H1 (cell line): Measurements from ENCODE around the gene GABRP. TPM values are rescaled to one million over a fixed set of nuclear protein-coding genes. Genes with fewer than 3 reads are reported as not detected.

Experiments
- CTCF ChIA-PET: fragments of 300-600 bp; sonication (Branson Sonifier 250); formaldehyde crosslinking; loops from one replicate; lab custom pipeline; 2021; ENCODE audit not compliant: partially characterized antibody; lab: Charles Lee
- POLR2A ChIA-PET: fragments of 300-600 bp; sonication (Branson Sonifier 250); formaldehyde crosslinking; loops from one replicate; lab custom pipeline; 2021; ENCODE audit warnings: inconsistent platforms; ENCODE audit not compliant: partially characterized antibody; lab: Charles Lee
- DNase-seq, 2 experiments: peaks; one replicate each; pipeline versions ENCODE4 v3.0.0 to v3.0.0-alpha.2; 2010 to 2022; ENCODE audit warnings: low spot score in 2 of 2, low read depth in 1 of 2, mixed read lengths in 1 of 2
- FAIRE-seq: peaks from 2 replicates; lab custom pipeline; 2011; peaks lifted over from hg19 to GRCh38; lab: Jason Lieb, UNC
- H2AFZ ChIP-seq: 2 replicates; pipeline ENCODE4 v1.8.1; 2012; ENCODE audit warnings: low read length, inconsistent platforms
- H2AK5ac ChIP-seq: 2 replicates; pipeline ENCODE4 v1.6.1; 2013; ENCODE audit warnings: low read depth, low read length
- H2BK120ac ChIP-seq: replicated peaks from 2 replicates; pipeline ENCODE3; 2013; ENCODE audit warnings: low read depth, low read length, inconsistent platforms
- H2BK12ac ChIP-seq: 2 replicates; pipeline ENCODE4 v1.6.1; 2013; ENCODE audit warnings: low read depth, low read length
- H2BK15ac ChIP-seq: 2 replicates; pipeline ENCODE4 v1.6.1; 2013; ENCODE audit warnings: low read length
- H2BK20ac ChIP-seq: 2 replicates; pipeline ENCODE4 v1.6.1; 2013; ENCODE audit warnings: low read length
- H2BK5ac ChIP-seq: 2 replicates; pipeline ENCODE4 v1.6.1; 2013; ENCODE audit warnings: low read depth, low read length
- H3K14ac ChIP-seq: 2 replicates; pipeline ENCODE4 v1.6.1; 2013; ENCODE audit warnings: inconsistent platforms; ENCODE audit not compliant: insufficient read length
- H3K18ac ChIP-seq: 2 replicates; pipeline ENCODE4 v1.6.1; 2013; ENCODE audit warnings: low read length; ENCODE audit errors: extremely low read depth
- H3K23ac ChIP-seq: 2 replicates; pipeline ENCODE4 v1.6.1; 2013; ENCODE audit warnings: inconsistent platforms; ENCODE audit not compliant: insufficient read length
- H3K23me2 ChIP-seq: 2 replicates; pipeline ENCODE4 v1.6.1; 2013; ENCODE audit warnings: low read depth, low read length
- H3K27ac ChIP-seq: 2 replicates; pipeline ENCODE4 v1.6.1; 2011; ENCODE audit warnings: low read depth, low read length, inconsistent platforms
- H3K27me3 ChIP-seq, 4 experiments: replicated peaks in 1 of 4; 1 replicate in 1 of 4; 2 replicates in 3 of 4; pipeline versions ENCODE4 v1.6.1 to v1.8.1; 2011 to 2013; ENCODE audit warnings: low read length in 3 of 4, mild to moderate bottlenecking in 3 of 4, inconsistent platforms in 2 of 4, mixed read lengths in 2 of 4, moderate library complexity in 1 of 4; ENCODE audit not compliant: control insufficient read depth in 3 of 4, insufficient read depth in 3 of 4; ENCODE audit errors: extremely low read depth in 1 of 4
- H3K36me3 ChIP-seq, 4 experiments: 2 replicates each; pipeline versions ENCODE4 v1.6.1 to v1.8.1; 2011 to 2013; ENCODE audit warnings: mild to moderate bottlenecking in 4 of 4, low read length in 3 of 4, moderate library complexity in 2 of 4, control low read depth in 1 of 4, inconsistent platforms in 1 of 4; ENCODE audit not compliant: insufficient read depth in 4 of 4, control insufficient read depth in 2 of 4
- H3K4ac ChIP-seq: replicated peaks from 2 replicates; pipeline ENCODE3; 2013; ENCODE audit warnings: low read length, low read depth, mixed read lengths, inconsistent platforms; ENCODE audit not compliant: insufficient read length
- H3K4me1 ChIP-seq, 4 experiments: replicated peaks in 1 of 4; 1 replicate in 1 of 4; 2 replicates in 3 of 4; pipeline versions ENCODE4 v1.6.1 to v1.8.1; 2011 to 2013; ENCODE audit warnings: low read length in 3 of 4, inconsistent platforms in 2 of 4, mixed read lengths in 1 of 4; ENCODE audit not compliant: insufficient read depth in 4 of 4, control insufficient read depth in 3 of 4
- H3K4me2 ChIP-seq, 2 experiments: 2 replicates each; pipeline versions ENCODE4 v1.6.1 to v1.8.1; 2011 to 2013; ENCODE audit warnings: low read depth in 2 of 2, low read length in 2 of 2, control low read depth in 1 of 2, inconsistent platforms in 1 of 2, mild to moderate bottlenecking in 1 of 2; ENCODE audit not compliant: insufficient read depth in 1 of 2
- H3K4me3 ChIP-seq, 4 experiments: fragments of 200-600, 300-600 bp in 1 of 4; sonication (generic), shearing (Covaris generic), sonication (Bioruptor Twin) in 1 of 4; 2 replicates each; pipeline versions ENCODE4 v1.5.1 to v1.8.1; 2011 to 2016; ENCODE audit warnings: low read length in 4 of 4, low read depth in 3 of 4, control low read depth in 2 of 4, inconsistent platforms in 2 of 4, mild to moderate bottlenecking in 2 of 4, mixed read lengths in 1 of 4, moderate library complexity in 1 of 4; ENCODE audit not compliant: insufficient read depth in 2 of 4; ENCODE audit errors: extremely low read depth in 1 of 4
- H3K56ac ChIP-seq: replicated peaks from 2 replicates; pipeline ENCODE3; 2013; ENCODE audit warnings: low read depth, mild to moderate bottlenecking, mixed read lengths, low read length, inconsistent platforms; ENCODE audit not compliant: insufficient read length
- H3K79me1 ChIP-seq: 2 replicates; pipeline ENCODE4 v1.6.1; 2013; ENCODE audit warnings: low read depth, low read length, control low read depth
- H3K79me2 ChIP-seq, 2 experiments: 2 replicates each; pipeline versions ENCODE4 v1.6.1 to v1.8.1; 2012 to 2013; ENCODE audit warnings: low read length in 2 of 2, mild to moderate bottlenecking in 2 of 2, inconsistent platforms in 1 of 2; ENCODE audit not compliant: insufficient read depth in 2 of 2, control insufficient read depth in 1 of 2
- H3K9ac ChIP-seq, 4 experiments: replicated peaks in 1 of 4; 1 replicate in 1 of 4; 2 replicates in 3 of 4; pipeline versions ENCODE4 v1.6.1 to v1.8.1; 2011 to 2013; ENCODE audit warnings: low read depth in 3 of 4, low read length in 3 of 4, control low read depth in 2 of 4, mild to moderate bottlenecking in 2 of 4, moderate library complexity in 2 of 4, inconsistent platforms in 1 of 4; ENCODE audit errors: extremely low read depth in 1 of 4
- H3K9me3 ChIP-seq, 2 experiments: 2 replicates each; pipeline versions ENCODE4 v1.6.1 to v1.8.1; 2012 to 2013; ENCODE audit warnings: mild to moderate bottlenecking in 2 of 2, moderate library complexity in 2 of 2, control low read depth in 1 of 2, inconsistent platforms in 1 of 2, low read depth in 1 of 2, low read length in 1 of 2, mixed read lengths in 1 of 2; ENCODE audit not compliant: insufficient read depth in 2 of 2
- H4K20me1 ChIP-seq, 2 experiments: replicated peaks in 1 of 2; 2 replicates each; pipeline versions ENCODE3 to v1.8.1; 2011 to 2013; ENCODE audit warnings: inconsistent platforms in 2 of 2, low read length in 2 of 2, mild to moderate bottlenecking in 1 of 2; ENCODE audit not compliant: insufficient read depth in 2 of 2, control insufficient read depth in 1 of 2
- H4K5ac ChIP-seq: 2 replicates; pipeline ENCODE4 v1.6.1; 2013; ENCODE audit warnings: low read length, low read depth, mixed read lengths, inconsistent platforms; ENCODE audit not compliant: insufficient read length
- H4K8ac ChIP-seq: 2 replicates; pipeline ENCODE4 v1.8.0; 2013; ENCODE audit warnings: mild to moderate bottlenecking, moderate library complexity, low read length, inconsistent platforms; ENCODE audit not compliant: insufficient read depth; ENCODE audit errors: extremely low read depth
- H4K91ac ChIP-seq: replicated peaks from 2 replicates; pipeline ENCODE3; 2013; ENCODE audit warnings: low read length, mixed read lengths, inconsistent platforms; ENCODE audit not compliant: insufficient read length
- SIN3A ChIP-seq, 2 experiments: IDR thresholded peaks in 1 of 2; conservative IDR thresholded peaks in 1 of 2; 2 replicates each; pipeline ENCODE4 v1.6.1; 2011 to 2012; ENCODE audit warnings: low read length in 2 of 2, improper control_type of control experiment in 1 of 2, low read depth in 1 of 2, mild to moderate bottlenecking in 1 of 2
- TAF1 ChIP-seq: IDR thresholded peaks from 2 replicates; pipeline ENCODE4 v1.6.1; 2011; ENCODE audit warnings: mild to moderate bottlenecking, low read depth, low read length
- WGBS, 2 experiments: shearing (Covaris generic) in 1 of 2; methylation state at CpG; one replicate each; pipeline versions ENCODE4 v1.1.6 to v1.1.7; 2013 to 2015; ENCODE audit warnings: low lambda C conversion rate in 2 of 2, mixed read lengths in 2 of 2, inconsistent platforms in 1 of 2, low coverage in 1 of 2, missing lambda C conversion rate in 1 of 2; ENCODE audit not compliant: insufficient replicate concordance in 2 of 2, insufficient coverage in 1 of 2, insufficient read length in 1 of 2; ENCODE audit errors: extremely low coverage in 1 of 2, missing lambda C conversion rate in 1 of 2; 5-methylcytosine and 5-hydroxymethylcytosine counted together
- polyA plus RNA-seq, 7 experiments: library from polyadenylated mRNA; depleted of rRNA in 3 of 7; stranded (reverse) in 5 of 7; unstranded in 2 of 7; fragments of >200 nt in 5 of 7; fragments of 200-250 nt in 2 of 7; gene quantifications; 1 replicate in 5 of 7; 2 replicates in 1 of 7; 4 replicates in 1 of 7; pipeline versions ENCODE4 v1.2.1 to v1.2.3, GENCODE V29; 2011 to 2013; ENCODE audit warnings: missing spikeins in 2 of 7, mixed read lengths in 2 of 7
- total RNA-seq: library from RNA; stranded (reverse); fragmentation: NEBNext Ultra II Directional; extraction: Animal tissue kit (Norgen Biotek cat#: 25700); gene quantifications from 2 replicates; pipeline ENCODE4 v1.2.1, GENCODE V29; 2021
- TF ChIP-seq, protein P1 (sequence below): IDR thresholded peaks from 2 replicates; pipeline ENCODE4 v1.6.1; 2012; ENCODE audit warnings: low read length, inconsistent platforms

GABRP gene
- total and polyA plus RNA-seq, 2 of the 8 experiments (the other 6 are each of a cell fraction or from before 2014, with no cell fraction given): 3.7 to 4.0 TPM

DNA sequence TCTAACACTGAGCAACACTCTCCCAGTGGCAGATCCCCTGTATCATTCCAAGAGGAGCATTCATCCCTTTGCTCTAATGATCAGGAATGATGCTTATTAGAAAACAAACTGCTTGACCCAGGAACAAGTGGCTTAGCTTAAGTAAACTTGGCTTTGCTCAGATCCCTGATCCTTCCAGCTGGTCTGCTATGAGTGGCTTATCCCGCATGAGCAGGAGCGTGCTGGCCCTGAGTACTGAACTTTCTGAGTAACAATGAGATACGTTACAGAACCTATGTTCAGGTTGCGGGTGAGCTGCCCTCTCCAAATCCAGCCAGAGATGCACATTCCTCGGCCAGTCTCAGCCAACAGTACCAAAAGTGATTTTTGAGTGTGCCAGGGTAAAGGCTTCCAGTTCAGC lies 29.7 kb downstream of the GABRP start:
- FAIRE-seq: no peak

More for the DNA sequence above, 29.7 kb downstream of the GABRP start:
- Histone ChIP-seq H3K4me1 (peaks cover 0 to 1% (median under 1%) of the 10 kb centered on the region in 4 experiments; a peak in 1 of 7 replicates), H2BK120ac (no peak overlapping the region), H3K4ac (no peak overlapping the region), H4K5ac (no peak overlapping the region), H4K8ac (no peak overlapping the region), H3K18ac (no peak overlapping the region), H2BK20ac (no peak overlapping the region), H4K91ac (no peak overlapping the region), H3K79me1 (no peaks in the 10 kb centered on the region), H3K23ac (no peak overlapping the region), H3K4me2 (no peak overlapping the region), H3K9me3 (no peaks in the 10 kb centered on the region), H2AFZ (peak overlapping the region; percentile 41; the same call in 1 of the 2 replicates), H2BK5ac (no peak overlapping the region), H2AK5ac (no peak overlapping the region), H3K23me2 (no peaks in the 10 kb centered on the region), H3K56ac (no peak overlapping the region), H2BK15ac (no peak overlapping the region), H3K36me3 (no peaks in the 10 kb centered on the region), H3K9ac (no peak overlapping the region), H4K20me1 (no peaks in the 10 kb centered on the region), H3K27ac (no peak overlapping the region), H3K27me3 (no peaks in the 10 kb centered on the region), H2BK12ac (no peak overlapping the region), H3K4me3 (no peak overlapping the region), H3K14ac (no peak overlapping the region), H3K79me2 (no peaks in the 10 kb centered on the region)
- TF ChIP-seq SIN3A (conservative IDR thresholded peaks at IDR 0.05 in 1 of 2, IDR thresholded peaks at IDR 0.05 in 1 of 2; ENCODE audit: low read depth in 1 of 2, low read length in 2 of 2) (no peak), TAF1 (no peak)
- TF ChIP-seq, protein P1, sequence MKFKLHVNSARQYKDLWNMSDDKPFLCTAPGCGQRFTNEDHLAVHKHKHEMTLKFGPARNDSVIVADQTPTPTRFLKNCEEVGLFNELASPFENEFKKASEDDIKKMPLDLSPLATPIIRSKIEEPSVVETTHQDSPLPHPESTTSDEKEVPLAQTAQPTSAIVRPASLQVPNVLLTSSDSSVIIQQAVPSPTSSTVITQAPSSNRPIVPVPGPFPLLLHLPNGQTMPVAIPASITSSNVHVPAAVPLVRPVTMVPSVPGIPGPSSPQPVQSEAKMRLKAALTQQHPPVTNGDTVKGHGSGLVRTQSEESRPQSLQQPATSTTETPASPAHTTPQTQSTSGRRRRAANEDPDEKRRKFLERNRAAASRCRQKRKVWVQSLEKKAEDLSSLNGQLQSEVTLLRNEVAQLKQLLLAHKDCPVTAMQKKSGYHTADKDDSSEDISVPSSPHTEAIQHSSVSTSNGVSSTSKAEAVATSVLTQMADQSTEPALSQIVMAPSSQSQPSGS: no peak
- DNase-seq: no peak
- POLR2A ChIA-PET: no interaction called here
- 98% methylated on average over 5 of the region's 5 CpGs; no CpG with 5 or more reads in 1 of the 2 experiments for WGBS, 2 experiments
- CTCF ChIA-PET: interaction anchor here (2.5 kb wide), 1 partner anchor 83 kb away, joined by 6 read pairs; no protein-coding TSS in a partner anchor
